Gastroesophageal sphincter (tissue), 3 donors: Measurements from ENCODE around the gene FBXO8.

Experiments
- CTCF ChIP-seq, 4 experiments: fragments of 200-600 bp in 2 of 4; fragments of 450-650 bp in 2 of 4; sonication (generic) in 1 of 4; IDR thresholded peaks; one replicate each; pipeline ENCODE4 v1.5.1; 2017 to 2019; ENCODE audit warnings: antibody characterized with exemption in 4 of 4, mild to moderate bottlenecking in 2 of 4, moderate library complexity in 2 of 4
- EP300 ChIP-seq: sonication (generic); formaldehyde crosslinking; IDR thresholded peaks from one replicate; pipeline ENCODE4 v1.6.1; 2017; ENCODE audit warnings: antibody characterized with exemption, mild to moderate bottlenecking
- POLR2A ChIP-seq, 2 donors: fragments of 450-650 bp; IDR thresholded peaks; one replicate each; pipeline ENCODE4 v1.6.1; 2017; ENCODE audit warnings: antibody characterized with exemption in 2 of 2, mild to moderate bottlenecking in 2 of 2, moderate library complexity in 1 of 2
- POLR2AphosphoS5 ChIP-seq: sonication (generic); formaldehyde crosslinking; IDR thresholded peaks from one replicate; pipeline ENCODE4 v1.6.1; 2017; ENCODE audit warnings: antibody characterized with exemption

- TF ChIP-seq POLR2A (IDR thresholded peaks at IDR 0.05), result no peak
- no peak for TF ChIP-seq CTCF (IDR thresholded peaks at IDR 0.05)
- no peak for TF ChIP-seq POLR2AphosphoS5
- TF ChIP-seq EP300, result no peak
Measured at GRCh38 chr4:174314274-174314673, 30.8 kb upstream of the FBXO8 start.
